GM12878 (cell line): ENCODE results near the gene WDHD1. TPM values are rescaled to one million over a fixed set of nuclear protein-coding genes. Genes with fewer than 3 reads are reported as not detected.

Source experiments
- ATAC-seq: fragments of 200-7000 bp; cut with Tn5 transposase; 3 replicates; pipeline ENCODE4 v1.9.1; 2020; ENCODE audit warnings: mild to moderate bottlenecking, moderate library complexity
- BruUV-seq: library from RNA; stranded (reverse); fragments of 400-500 nt; replicated peaks from 2 replicates; lab custom pipeline; 2021; lab: Mats Ljungman, UMichigan
- CTCF ChIA-PET: fragments of 300-600 bp; sonication (Branson Sonifier 250); formaldehyde crosslinking; extraction: SDS; loops from one replicate; lab custom pipeline; 2021; ENCODE audit warnings: inconsistent platforms; lab: Yijun Ruan, JAX
- POLR2A ChIA-PET: fragments of 350-600 bp; formaldehyde crosslinking; extraction: SDS; loops from one replicate; lab custom pipeline; 2021; ENCODE audit warnings: inconsistent platforms; lab: Charles Lee
- RAD21 ChIA-PET: fragments of 300-600 bp; sonication (Branson Sonifier 250); formaldehyde crosslinking; loops from one replicate; lab custom pipeline; 2023; ENCODE audit warnings: antibody characterized with exemption; ENCODE audit not compliant: unreplicated experiment; lab: Charles Lee
- SMC1A ChIA-PET: fragments of 300-600 bp; sonication (Branson Sonifier 250); formaldehyde crosslinking; loops from one replicate; lab custom pipeline; 2023; ENCODE audit not compliant: unreplicated experiment, uncharacterized antibody; lab: Charles Lee
- DNase-seq: peaks from one replicate; pipeline ENCODE4 v3.0.0-alpha.2; 2011; ENCODE audit warnings: low read depth, low spot score
- FAIRE-seq: peaks from 3 replicates; lab custom pipeline; 2011; peaks lifted over from hg19 to GRCh38; lab: Jason Lieb, UNC
- H2AFZ ChIP-seq: 2 replicates; pipeline ENCODE4 v1.6.0; 2011; ENCODE audit warnings: low read depth, low read length, control low read depth; ENCODE audit not compliant: control insufficient read depth
- H3K27ac ChIP-seq: 2 replicates; pipeline ENCODE4 v1.5.1; 2011; ENCODE audit warnings: control low read depth; ENCODE audit not compliant: control insufficient read depth, insufficient read depth
- H3K27me3 ChIP-seq, 2 experiments: replicated peaks in 1 of 2; 2 replicates each; pipeline versions ENCODE4 v1.6.0 to v1.6.1; 2011; ENCODE audit warnings: low read length in 1 of 2; ENCODE audit not compliant: control insufficient read depth in 2 of 2, insufficient read depth in 2 of 2
- H3K36me3 ChIP-seq, 2 experiments: 2 replicates each; pipeline ENCODE4 v1.5.1; 2011; ENCODE audit warnings: low read length in 1 of 2; ENCODE audit not compliant: control insufficient read depth in 2 of 2, insufficient read depth in 2 of 2
- H3K4me1 ChIP-seq: 2 replicates; pipeline ENCODE4 v1.6.1; 2011; ENCODE audit warnings: mild to moderate bottlenecking, low read length, moderate library complexity, mixed read lengths; ENCODE audit not compliant: control insufficient read depth, insufficient read depth
- H3K4me2 ChIP-seq: 2 replicates; pipeline ENCODE4 v1.6.0; 2011; ENCODE audit warnings: control low read depth; ENCODE audit not compliant: control insufficient read depth, insufficient read depth
- H3K4me3 ChIP-seq: fragments of 200-600 bp; sonication (generic); 2 replicates; pipeline ENCODE4 v1.5.1; 2016
- H3K79me2 ChIP-seq: 2 replicates; pipeline ENCODE4 v1.6.0; 2011; ENCODE audit warnings: low read length; ENCODE audit not compliant: control insufficient read depth, insufficient read depth
- H3K9ac ChIP-seq: 2 replicates; pipeline ENCODE4 v1.8.0; 2011; ENCODE audit warnings: low read length, control low read depth, mixed read lengths; ENCODE audit not compliant: control insufficient read depth, insufficient read depth
- H3K9me3 ChIP-seq: replicated peaks from 3 replicates; pipeline ENCODE4 v1.5.1; 2011; ENCODE audit warnings: mild to moderate bottlenecking, low read length; ENCODE audit not compliant: control insufficient read depth, insufficient read depth
- H4K20me1 ChIP-seq: 2 replicates; pipeline ENCODE4 v1.6.0; 2011; ENCODE audit not compliant: control insufficient read depth, insufficient read depth
- BACH1 ChIP-seq: fragments of 450-650 bp; IDR thresholded peaks from 2 replicates; pipeline ENCODE4 v1.6.1; 2017; ENCODE audit warnings: mild to moderate bottlenecking, borderline replicate concordance
- BHLHE40 ChIP-seq, 2 experiments: fragments of 450-650 bp in 1 of 2; IDR thresholded peaks; 2 replicates each; pipeline ENCODE4 v1.6.1; 2011 to 2017; ENCODE audit warnings: low read depth in 2 of 2, borderline replicate concordance in 1 of 2, improper control_type of control experiment in 1 of 2, low read length in 1 of 2, mild to moderate bottlenecking in 1 of 2
- EGR1 ChIP-seq, 2 experiments: IDR thresholded peaks; 1 replicate in 1 of 2; 2 replicates in 1 of 2; pipeline ENCODE4 v1.6.1; 2011 to 2012; ENCODE audit warnings: low read depth in 2 of 2, low read length in 2 of 2, borderline replicate concordance in 1 of 2, mild to moderate bottlenecking in 1 of 2, moderate library complexity in 1 of 2
- ESRRA ChIP-seq: IDR thresholded peaks from 2 replicates; pipeline ENCODE4 v1.6.1; 2012; ENCODE audit warnings: mild to moderate bottlenecking, low read length, improper control_type of control experiment
- ETV6 ChIP-seq, 2 experiments: fragments of 450-650 bp in 1 of 2; IDR thresholded peaks in 1 of 2; conservative IDR thresholded peaks in 1 of 2; 2 replicates each; pipeline ENCODE4 v1.6.1; 2014; ENCODE audit warnings: antibody characterized with exemption in 1 of 2, borderline replicate concordance in 1 of 2, low read depth in 1 of 2, mild to moderate bottlenecking in 1 of 2, moderate library complexity in 1 of 2
- GATAD2B ChIP-seq: fragments of 450-650 bp; conservative IDR thresholded peaks from 2 replicates; pipeline ENCODE4 v1.6.1; 2017; ENCODE audit warnings: low read depth, mild to moderate bottlenecking, moderate library complexity
- IKZF1 ChIP-seq: fragments of 450-650 bp; conservative IDR thresholded peaks from 2 replicates; pipeline ENCODE4 v1.6.1; 2017; ENCODE audit warnings: antibody characterized with exemption, mild to moderate bottlenecking
- IKZF2 ChIP-seq, 2 experiments: fragments of 450-650 bp; IDR thresholded peaks; 2 replicates each; pipeline ENCODE4 v1.6.1; 2017; ENCODE audit warnings: mild to moderate bottlenecking in 2 of 2, moderate library complexity in 2 of 2
- MTA2 ChIP-seq: fragments of 450-650 bp; IDR thresholded peaks from 2 replicates; pipeline ENCODE4 v1.6.1; 2016; ENCODE audit warnings: low read depth, mild to moderate bottlenecking, moderate library complexity
- NFXL1 ChIP-seq: fragments of 450-650 bp; IDR thresholded peaks from 2 replicates; pipeline ENCODE4 v1.6.1; 2017; ENCODE audit warnings: antibody characterized with exemption, mild to moderate bottlenecking, borderline replicate concordance
- POU2F2 ChIP-seq: IDR thresholded peaks from 3 replicates; pipeline ENCODE4 v1.6.1; 2011; ENCODE audit warnings: low read depth, mild to moderate bottlenecking, low read length, borderline replicate concordance
- SMAD5 ChIP-seq: IDR thresholded peaks from 2 replicates; pipeline ENCODE4 v1.6.1; 2016; ENCODE audit warnings: antibody characterized with exemption, low read depth
- SP1 ChIP-seq: IDR thresholded peaks from one replicate; pipeline ENCODE4 v1.6.1; 2011; ENCODE audit warnings: low read depth, low read length
- ZNF274 ChIP-seq: IDR thresholded peaks from one replicate; pipeline ENCODE4 v1.8.0; 2011; ENCODE audit not compliant: insufficient read length, insufficient read depth
- WGBS: methylation state at CpG from one replicate; pipeline ENCODE4 v1.1.6; 2016; ENCODE audit warnings: low lambda C conversion rate; ENCODE audit not compliant: insufficient replicate concordance, insufficient coverage; ENCODE audit errors: missing lambda C conversion rate; 5-methylcytosine and 5-hydroxymethylcytosine counted together
- in situ Hi-C: fragments of 300-500 bp; cut with MboI; formaldehyde crosslinking; loops from 9 replicates; pipeline ENCODE4 v1.14.3; 2018; ENCODE audit warnings: mixed read lengths
- intact Hi-C: fragments of 100-400 bp; cut with micrococcal nuclease; formaldehyde crosslinking; loops from one replicate; pipeline ENCODE4 v1.14.2; 2022; ENCODE audit not compliant: unreplicated experiment
- polyA plus RNA-seq, 11 experiments: library from polyadenylated mRNA; depleted of rRNA in 4 of 11; unstranded in 6 of 11; stranded (reverse) in 5 of 11; fragments of >200 nt; fragmentation: Nextera tagmentation in 4 of 11; fragmentation: Illumina TruSeq in 1 of 11; extraction: Ambion mirVana in 4 of 11; extraction: Trizol in 1 of 11; gene quantifications; 1 replicate in 1 of 11; 2 replicates in 10 of 11; pipeline versions ENCODE4 v1.2.1 to v1.2.3, GENCODE V29; 2011 to 2016; ENCODE audit warnings: inconsistent platforms in 2 of 11, missing spikeins in 2 of 11, low read depth in 1 of 11
- total RNA-seq, 4 experiments: library from RNA; depleted of rRNA in 3 of 4; stranded (reverse); fragments of >200 nt in 3 of 4; fragmentation: Illumina TruSeq in 1 of 4; extraction: Trizol in 1 of 4; gene quantifications; 2 replicates each; pipeline versions ENCODE4 v1.2.1 to v1.2.3, GENCODE V29; 2013 to 2021
- TF ChIP-seq, protein P1 (sequence below): fragments of 450-650 bp; formaldehyde crosslinking; IDR thresholded peaks from 2 replicates; pipeline ENCODE4 v1.5.0; 2022; ENCODE audit warnings: mild to moderate bottlenecking, missing genetic modification characterization
- TF ChIP-seq, protein P2 (sequence below), 3 experiments: IDR thresholded peaks in 2 of 3; conservative IDR thresholded peaks in 1 of 3; 2 replicates each; pipeline ENCODE4 v1.5.1; 2011; ENCODE audit warnings: low read depth in 3 of 3, low read length in 3 of 3, mild to moderate bottlenecking in 3 of 3, control low read depth in 2 of 3, moderate library complexity in 2 of 3, inconsistent platforms in 1 of 3, mixed read lengths in 1 of 3; ENCODE audit not compliant: control insufficient read depth in 2 of 3, insufficient read depth in 1 of 3; ENCODE audit errors: extremely low read depth in 1 of 3
- TF ChIP-seq, protein P3 (sequence below): fragments of 450-650 bp; IDR thresholded peaks from 2 replicates; pipeline ENCODE4 v1.6.1; 2014; ENCODE audit warnings: mild to moderate bottlenecking

Gene WDHD1
- total and polyA plus RNA-seq, 10 of the 15 experiments (the other 5 are each of a cell fraction or from before 2014, with no cell fraction given), result 11.3 to 50.5 (median 32.6) TPM

DNA sequence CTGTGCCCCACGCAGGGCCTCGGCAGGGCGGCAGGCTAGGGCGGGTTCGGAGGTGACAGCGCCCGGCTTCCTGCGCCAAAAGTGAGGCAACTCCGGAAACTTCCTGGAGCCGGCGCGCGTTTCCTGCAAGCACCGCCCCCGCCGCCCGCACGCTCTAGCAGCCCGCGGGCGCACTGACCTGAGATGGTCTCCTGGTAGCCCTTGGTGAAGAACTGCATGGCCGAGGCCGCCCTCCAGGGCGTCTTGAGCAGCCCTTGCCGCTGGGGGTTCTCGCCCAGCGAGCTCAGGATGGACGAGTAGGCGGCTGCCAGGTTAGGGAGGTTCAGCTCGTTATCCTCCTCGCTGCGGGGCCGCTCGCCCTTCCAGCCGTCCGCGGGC is 124.8 kb downstream of the WDHD1 start:
- RAD21 ChIA-PET, result interaction anchor here (1.5 to 2.5 kb wide), 3 partner anchors 14 to 94 kb away, joined by 4 to 13 read pairs (median 9); no protein-coding TSS in a partner anchor
- H3K27me3 ChIP-seq, result no peaks in the 10 kb centered on the region
- under 1% methylated on average over 37 of the region's 37 CpGs for WGBS
- ATAC-seq (peak; percentile 83), FAIRE-seq (no peak), DNase-seq (no peak)
- POLR2A ChIA-PET, result interaction anchor here (0.7 to 1.1 kb wide), 2 partner anchors 17 to 143 kb away, joined by 3 read pairs; no protein-coding TSS in a partner anchor
- H3K36me3 ChIP-seq, result no peaks in the 10 kb centered on the region
- in situ Hi-C loops, result no loop called here
- H4K20me1 ChIP-seq, result no peaks in the 10 kb centered on the region
- peak overlapping the region; percentile 98 for H2AFZ ChIP-seq
- H3K27ac ChIP-seq, result peak overlapping the region; percentile 76
- SMC1A ChIA-PET, result interaction anchor here (1.0 to 3.6 kb wide), 4 partner anchors 11 to 150 kb away, joined by 3 to 12 read pairs (median 4); no protein-coding TSS in a partner anchor
- CTCF ChIA-PET, result interaction anchor here (0.5 to 2.4 kb wide), 9 partner anchors 8 to 128 kb away, joined by 3 to 13 read pairs (median 3); no protein-coding TSS in a partner anchor
- peak overlapping the region; percentile 73 for H3K4me3 ChIP-seq
- no peaks in the 10 kb centered on the region for H3K9me3 ChIP-seq
- intact Hi-C loops, result loop anchor here (5.0 kb wide), 2 partner anchors 120 to 125 kb away; partner anchors contain the start of genes SOCS4 and WDHD1
- peak overlapping the region; percentile 78 for H3K9ac ChIP-seq
- peaks cover 28% of the 10 kb centered on the region for H3K79me2 ChIP-seq
- peak overlapping the region; percentile 79 for H3K4me2 ChIP-seq
- peaks cover 3% of the 10 kb centered on the region for H3K4me1 ChIP-seq
- no TSS peak for BruUV-seq
- no peak for TF ChIP-seq POU2F2
- TF ChIP-seq SMAD5, result no peak
- TF ChIP-seq BACH1, result no peak
- no peak for TF ChIP-seq ZNF274
- TF ChIP-seq ETV6 (conservative IDR thresholded peaks at IDR 0.05 in 1 of 2, IDR thresholded peaks at IDR 0.05 in 1 of 2; ENCODE audit: borderline replicate concordance in 1 of 2, low read depth in 1 of 2), result peak in 1 of 2 experiments; percentile 85; a peak in 2 of 4 replicates
- TF ChIP-seq SP1, result peak; percentile 6
- TF ChIP-seq BHLHE40 (IDR thresholded peaks at IDR 0.05; ENCODE audit: borderline replicate concordance in 1 of 2, low read depth in 2 of 2, low read length in 1 of 2), result peak in 1 of 2 experiments; percentile 24; a peak in 1 of 4 replicates
- TF ChIP-seq, protein P1, sequence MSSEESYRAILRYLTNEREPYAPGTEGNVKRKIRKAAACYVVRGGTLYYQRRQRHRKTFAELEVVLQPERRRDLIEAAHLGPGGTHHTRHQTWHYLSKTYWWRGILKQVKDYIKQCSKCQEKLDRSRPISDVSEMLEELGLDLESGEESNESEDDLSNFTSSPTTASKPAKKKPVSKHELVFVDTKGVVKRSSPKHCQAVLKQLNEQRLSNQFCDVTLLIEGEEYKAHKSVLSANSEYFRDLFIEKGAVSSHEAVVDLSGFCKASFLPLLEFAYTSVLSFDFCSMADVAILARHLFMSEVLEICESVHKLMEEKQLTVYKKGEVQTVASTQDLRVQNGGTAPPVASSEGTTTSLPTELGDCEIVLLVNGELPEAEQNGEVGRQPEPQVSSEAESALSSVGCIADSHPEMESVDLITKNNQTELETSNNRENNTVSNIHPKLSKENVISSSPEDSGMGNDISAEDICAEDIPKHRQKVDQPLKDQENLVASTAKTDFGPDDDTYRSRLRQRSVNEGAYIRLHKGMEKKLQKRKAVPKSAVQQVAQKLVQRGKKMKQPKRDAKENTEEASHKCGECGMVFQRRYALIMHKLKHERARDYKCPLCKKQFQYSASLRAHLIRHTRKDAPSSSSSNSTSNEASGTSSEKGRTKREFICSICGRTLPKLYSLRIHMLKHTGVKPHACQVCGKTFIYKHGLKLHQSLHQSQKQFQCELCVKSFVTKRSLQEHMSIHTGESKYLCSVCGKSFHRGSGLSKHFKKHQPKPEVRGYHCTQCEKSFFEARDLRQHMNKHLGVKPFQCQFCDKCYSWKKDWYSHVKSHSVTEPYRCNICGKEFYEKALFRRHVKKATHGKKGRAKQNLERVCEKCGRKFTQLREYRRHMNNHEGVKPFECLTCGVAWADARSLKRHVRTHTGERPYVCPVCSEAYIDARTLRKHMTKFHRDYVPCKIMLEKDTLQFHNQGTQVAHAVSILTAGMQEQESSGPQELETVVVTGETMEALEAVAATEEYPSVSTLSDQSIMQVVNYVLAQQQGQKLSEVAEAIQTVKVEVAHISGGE (CRISPR knock-in tag), result no peak
- TF ChIP-seq MTA2, result no peak
- TF ChIP-seq EGR1 (IDR thresholded peaks at IDR 0.05; ENCODE audit: borderline replicate concordance in 1 of 2, low read depth in 2 of 2, low read length in 2 of 2), result peak in 1 of 2 experiments; percentile 86; a peak in 2 of 3 replicates
- peak; percentile 38 to 42; a peak in 2 of 4 replicates for TF ChIP-seq IKZF2 (IDR thresholded peaks at IDR 0.05)
- TF ChIP-seq, protein P2, sequence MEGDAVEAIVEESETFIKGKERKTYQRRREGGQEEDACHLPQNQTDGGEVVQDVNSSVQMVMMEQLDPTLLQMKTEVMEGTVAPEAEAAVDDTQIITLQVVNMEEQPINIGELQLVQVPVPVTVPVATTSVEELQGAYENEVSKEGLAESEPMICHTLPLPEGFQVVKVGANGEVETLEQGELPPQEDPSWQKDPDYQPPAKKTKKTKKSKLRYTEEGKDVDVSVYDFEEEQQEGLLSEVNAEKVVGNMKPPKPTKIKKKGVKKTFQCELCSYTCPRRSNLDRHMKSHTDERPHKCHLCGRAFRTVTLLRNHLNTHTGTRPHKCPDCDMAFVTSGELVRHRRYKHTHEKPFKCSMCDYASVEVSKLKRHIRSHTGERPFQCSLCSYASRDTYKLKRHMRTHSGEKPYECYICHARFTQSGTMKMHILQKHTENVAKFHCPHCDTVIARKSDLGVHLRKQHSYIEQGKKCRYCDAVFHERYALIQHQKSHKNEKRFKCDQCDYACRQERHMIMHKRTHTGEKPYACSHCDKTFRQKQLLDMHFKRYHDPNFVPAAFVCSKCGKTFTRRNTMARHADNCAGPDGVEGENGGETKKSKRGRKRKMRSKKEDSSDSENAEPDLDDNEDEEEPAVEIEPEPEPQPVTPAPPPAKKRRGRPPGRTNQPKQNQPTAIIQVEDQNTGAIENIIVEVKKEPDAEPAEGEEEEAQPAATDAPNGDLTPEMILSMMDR (IDR thresholded peaks at IDR 0.05 in 2 of 3, conservative IDR thresholded peaks at IDR 0.05 in 1 of 3; ENCODE audit: control insufficient read depth in 2 of 3, extremely low read depth in 1 of 3, insufficient read depth in 1 of 3, low read depth in 3 of 3, low read length in 3 of 3), result peak in 2 of 3 experiments; percentile 12; a peak in 1 of 6 replicates
- TF ChIP-seq NFXL1, result no peak
- peak; percentile 85 for TF ChIP-seq IKZF1
- TF ChIP-seq, protein P3, sequence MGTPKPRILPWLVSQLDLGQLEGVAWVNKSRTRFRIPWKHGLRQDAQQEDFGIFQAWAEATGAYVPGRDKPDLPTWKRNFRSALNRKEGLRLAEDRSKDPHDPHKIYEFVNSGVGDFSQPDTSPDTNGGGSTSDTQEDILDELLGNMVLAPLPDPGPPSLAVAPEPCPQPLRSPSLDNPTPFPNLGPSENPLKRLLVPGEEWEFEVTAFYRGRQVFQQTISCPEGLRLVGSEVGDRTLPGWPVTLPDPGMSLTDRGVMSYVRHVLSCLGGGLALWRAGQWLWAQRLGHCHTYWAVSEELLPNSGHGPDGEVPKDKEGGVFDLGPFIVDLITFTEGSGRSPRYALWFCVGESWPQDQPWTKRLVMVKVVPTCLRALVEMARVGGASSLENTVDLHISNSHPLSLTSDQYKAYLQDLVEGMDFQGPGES, result no peak
- TF ChIP-seq GATAD2B, result peak; percentile 68; the same call in 1 of the 2 replicates
- TF ChIP-seq ESRRA, result no peak
